HG02588 (cell line): ENCODE measurements around the gene GAS2.
A peak's percentile ranks its signal among the peaks of the same experiment; 100 is the strongest.

ENCODE experiments used
- ATAC-seq: cut with Tn5 transposase; IDR thresholded peaks from one replicate; pipeline ENCODE4 v1.9.1; 2021; ENCODE audit warnings: mild to moderate bottlenecking, moderate library complexity; ENCODE audit not compliant: unreplicated experiment

GAS2 gene

GRCh38 chr11:22786475-22786874 is 120.1 kb downstream of the GAS2 start:
- peak; percentile 88 for ATAC-seq

- no peak for ATAC-seq
Measured at GRCh38 chr11:22787055-22787454, 120.6 kb downstream of the GAS2 start.

GRCh38 chr11:22787551-22788162 is 121.2 kb downstream of the GAS2 start:
- no peak for ATAC-seq

- no peak for ATAC-seq
Measured at GRCh38 chr11:22792497-22792896, 126.1 kb downstream of the GAS2 start.

GRCh38 chr11:22795914-22796313 is 129.5 kb downstream of the GAS2 start:
- no peak for ATAC-seq

GRCh38 chr11:22797047-22797446 is 130.6 kb downstream of the GAS2 start:
- ATAC-seq, result no peak

GRCh38 chr11:22798901-22799300 is 132.5 kb downstream of the GAS2 start:
- no peak for ATAC-seq

GRCh38 chr11:22800482-22800881 is 134.1 kb downstream of the GAS2 start:
- no peak for ATAC-seq

GRCh38 chr11:22802861-22803260 is 136.4 kb downstream of the GAS2 start:
- no peak for ATAC-seq

GRCh38 chr11:22807391-22807790 is 141.0 kb downstream of the GAS2 start:
- no peak for ATAC-seq

GRCh38 chr11:22807855-22808570 is 141.6 kb downstream of the GAS2 start:
- ATAC-seq, result peak; percentile 97

- peak; percentile 27 for ATAC-seq
Measured at GRCh38 chr11:22808571-22809197, 142.3 kb downstream of the GAS2 start.

GRCh38 chr11:22809893-22810292 is 143.5 kb downstream of the GAS2 start:
- no peak for ATAC-seq

GRCh38 chr11:22822203-22822602 is 155.8 kb downstream of the GAS2 start:
- ATAC-seq, result no peak

- no peak for ATAC-seq
Measured at GRCh38 chr11:22828373-22828772, 162.0 kb downstream of the GAS2 start.

- peak; percentile 91 for ATAC-seq
Measured at GRCh38 chr11:22829231-22830081, 163.0 kb downstream of the GAS2 start, which contains the start of gene SVIP. SVIP (minus strand) TSS chr11:22829801; CDS start chr11:22829748, 53 bp downstream.

GRCh38 chr11:22830082-22830414 is 163.6 kb downstream of the GAS2 start:
- ATAC-seq, result no peak

GRCh38 chr11:22832315-22833015 is 166.1 kb downstream of the GAS2 start:
- ATAC-seq, result no peak

GRCh38 chr11:22846726-22847125 is 180.3 kb downstream of the GAS2 start:
- ATAC-seq, result no peak

- no peak for ATAC-seq
Measured at GRCh38 chr11:22851477-22851876, 185.1 kb downstream of the GAS2 start.

GRCh38 chr11:22859756-22860155 is 193.3 kb downstream of the GAS2 start:
- ATAC-seq, result no peak
